ENCODE results near the gene ZNF778. TPM values are rescaled to one million over a fixed set of nuclear protein-coding genes. Genes with fewer than 3 reads are reported as not detected.

The ZNF778 gene
- total and polyA plus RNA-seq, 2 of the 8 experiments (the other 6 are each of a cell fraction or from before 2014, with no cell fraction given), result 9.5 to 21.9 TPM

DNA sequence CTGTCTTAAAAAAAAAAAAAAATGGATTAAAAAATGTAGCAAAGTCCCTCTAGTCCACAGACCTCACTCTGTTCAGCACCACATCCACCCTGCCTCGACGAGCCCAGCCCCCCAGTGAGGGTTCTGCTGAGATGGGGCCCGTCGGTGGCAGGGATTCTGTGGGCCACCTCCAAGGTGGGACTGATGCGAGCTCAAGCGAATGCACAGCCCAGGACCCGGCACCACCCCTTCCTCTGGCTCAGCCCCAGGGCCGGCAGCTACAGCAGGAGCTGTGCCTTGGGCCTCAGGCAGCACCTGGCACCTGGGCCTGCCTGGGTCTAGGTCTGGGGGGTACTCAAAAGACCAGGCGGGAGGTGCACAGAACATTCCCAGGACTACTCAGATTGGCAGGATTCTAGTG lies 59.5 kb downstream of the ZNF778 start (continued):
- TF ChIP-seq EZH2 (IDR thresholded peaks at IDR 0.05; ENCODE audit: low read depth, low read length, severe bottlenecking), result no peak
- TF ChIP-seq ASH2L (IDR thresholded peaks at IDR 0.05; ENCODE audit: low read length), result no peak
- TF ChIP-seq TAF7 (optimal IDR thresholded peaks at IDR 0.05; ENCODE audit: borderline replicate concordance, low read depth, low read length), result no peak
- no peak for TF ChIP-seq RNF2 (IDR thresholded peaks at IDR 0.05; ENCODE audit: borderline replicate concordance, low read depth, low read length, missing control alignments, poor library complexity, severe bottlenecking)
- TF ChIP-seq TCF12 (IDR thresholded peaks at IDR 0.05; ENCODE audit: low read depth, low read length), result no peak
- no peak for TF ChIP-seq RXRA (IDR thresholded peaks at IDR 0.05; ENCODE audit: insufficient read depth, low read depth, low read length)
